ENCODE data around the gene HOXC9.

HOXC9 gene

DNA sequence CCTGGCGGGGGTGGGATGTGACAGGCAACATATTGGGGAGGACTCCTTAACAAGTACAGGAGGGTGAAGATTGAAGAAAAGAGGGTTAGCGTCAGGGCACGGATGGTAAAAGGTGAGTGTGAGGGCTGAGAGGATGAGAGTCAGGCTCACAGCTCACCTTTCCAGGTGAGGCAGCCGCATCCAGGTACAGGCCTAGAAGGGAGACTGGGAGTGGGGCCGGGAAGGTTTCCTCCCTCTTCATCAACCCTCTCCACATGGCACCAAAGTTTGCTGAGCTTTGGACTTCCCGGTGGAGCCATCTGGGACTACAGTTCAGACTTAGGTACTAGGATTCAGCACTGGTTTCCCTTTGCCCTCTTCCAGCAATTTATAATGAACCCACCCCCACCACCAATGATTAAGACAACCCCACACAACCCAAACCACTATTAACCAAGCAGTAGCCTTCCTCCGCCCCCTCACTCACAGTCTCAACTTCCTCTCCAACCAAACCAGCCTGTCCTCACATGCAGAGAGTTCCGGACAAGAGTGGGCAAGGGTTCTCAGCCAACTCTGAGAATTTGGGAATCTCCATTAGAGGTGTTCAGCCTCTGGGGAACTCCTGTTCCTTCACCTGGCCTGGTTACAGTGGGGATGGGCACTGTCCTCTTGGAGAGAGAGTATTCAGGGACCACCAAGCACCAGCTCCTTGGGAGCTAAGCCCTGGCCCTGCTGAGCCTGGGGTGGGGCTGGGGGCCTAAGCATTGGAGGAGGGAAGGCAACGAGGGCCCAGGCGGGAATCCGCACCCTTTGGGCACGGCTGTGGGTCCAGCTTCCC lies 51.3 kb downstream of the HOXC9 start:
- DNase-seq (ENCODE audit: low read depth in 1 of 2, low spot score in 1 of 2) = no peak

DNA sequence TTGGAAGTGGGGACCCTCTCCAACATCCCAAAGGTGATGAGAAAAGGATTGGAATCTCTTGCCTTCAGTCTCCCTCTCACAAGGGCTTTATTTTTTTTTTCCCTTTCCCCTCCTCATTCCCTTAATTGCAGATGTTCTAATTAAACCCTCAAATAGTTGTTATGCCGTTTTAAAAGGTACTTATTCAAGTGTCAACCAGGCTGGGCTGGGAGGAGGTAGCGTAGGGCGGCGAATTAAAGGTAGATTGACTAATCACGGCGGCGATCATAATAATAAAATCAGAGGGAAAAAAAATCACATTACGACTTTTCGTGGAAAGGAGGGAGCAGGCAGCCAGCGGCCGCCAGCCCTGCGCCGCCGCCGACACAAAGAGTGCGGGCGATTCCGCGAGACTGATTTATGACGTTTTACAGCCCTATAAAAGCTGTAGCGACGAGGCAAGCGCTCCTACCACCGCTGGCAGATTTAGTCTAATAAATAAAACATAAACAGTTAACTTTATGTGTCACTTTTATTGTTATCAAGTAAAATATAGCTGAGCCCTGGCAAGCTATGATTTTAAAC lies 52.0 kb downstream of the HOXC9 start:
- DNase-seq (ENCODE audit: low read depth in 1 of 2, low spot score in 1 of 2) = no peak

- no peak for DNase-seq (ENCODE audit: low read depth in 1 of 2, low spot score in 1 of 2)
Observed at GRCh38 chr12:54052438-54053002, 52.6 kb downstream of the HOXC9 start.

Data from stimulated activated CD4-positive, alpha-beta T cell treated with anti-CD3 and anti-CD28 coated beads, Interleukin-15, amount 100 ng/mL, for 1 hour (primary cell).